ENCODE data around the gene RELA.
"Not testable (repeated sequence)": the region's sequence is repeated elsewhere in the genome, so short reads cannot be mapped to it uniquely, and the experiment has no call there.

Gene RELA

DNA sequence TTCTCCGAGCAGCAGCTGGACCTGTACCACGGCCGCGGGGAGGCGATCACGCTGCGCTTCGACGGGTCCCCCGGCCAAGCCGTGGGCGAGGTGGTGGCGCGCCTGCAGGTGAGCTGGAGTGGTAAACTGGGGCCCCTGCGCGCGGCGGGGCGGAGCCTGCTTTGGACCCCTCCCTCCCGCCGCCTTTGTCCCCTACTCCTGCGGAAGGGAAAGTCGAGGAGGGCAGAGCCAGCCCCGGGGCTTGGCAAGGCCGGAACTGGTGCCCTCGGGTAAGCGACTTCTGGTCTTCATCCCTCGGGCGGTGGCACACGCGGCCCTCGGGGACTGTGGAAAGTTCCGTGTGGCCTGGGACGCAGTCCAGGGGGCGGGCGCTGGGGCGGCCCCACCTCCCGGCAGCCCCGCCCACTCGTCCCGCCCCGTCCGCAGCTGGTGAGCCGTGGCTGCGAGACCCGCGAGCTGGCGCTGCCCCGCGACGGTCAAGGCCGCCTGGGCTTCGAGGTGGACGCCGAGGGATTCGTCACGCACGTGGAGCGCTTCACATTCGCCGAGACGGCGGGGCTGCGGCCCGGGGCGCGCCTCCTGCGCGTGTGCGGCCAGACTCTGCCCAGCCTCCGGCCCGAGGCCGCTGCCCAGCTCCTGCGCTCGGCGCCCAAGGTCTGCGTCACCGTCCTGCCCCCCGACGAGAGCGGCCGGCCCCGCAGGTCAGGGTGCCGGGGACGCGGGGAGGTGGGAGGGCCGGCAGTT, 15.6 kb downstream of the RELA start:
- DNase-seq: no peak

DNA sequence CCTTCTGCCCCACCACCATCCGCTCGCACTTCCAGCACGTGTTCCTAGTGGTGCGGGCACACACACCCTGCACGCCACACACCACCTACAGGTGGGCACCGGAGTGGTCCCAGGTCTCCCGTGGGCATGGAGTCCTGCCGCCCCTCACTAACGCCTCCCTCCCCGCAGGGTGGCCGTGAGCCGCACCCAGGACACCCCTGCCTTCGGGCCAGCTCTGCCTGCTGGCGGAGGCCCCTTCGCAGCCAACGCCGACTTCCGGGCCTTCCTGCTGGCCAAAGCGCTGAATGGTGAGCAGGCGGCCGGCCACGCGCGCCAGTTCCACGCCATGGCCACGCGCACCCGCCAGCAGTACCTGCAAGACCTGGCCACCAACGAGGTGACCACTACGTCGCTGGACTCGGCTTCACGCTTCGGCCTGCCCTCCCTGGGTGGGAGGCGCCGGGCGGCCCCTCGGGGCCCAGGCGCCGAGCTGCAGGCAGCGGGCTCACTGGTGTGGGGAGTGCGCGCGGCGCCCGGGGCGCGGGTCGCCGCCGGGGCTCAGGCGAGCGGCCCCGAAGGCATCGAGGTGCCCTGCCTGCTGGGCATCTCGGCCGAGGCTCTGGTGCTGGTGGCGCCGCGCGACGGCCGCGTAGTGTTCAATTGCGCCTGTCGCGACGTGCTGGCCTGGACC, 16.3 kb downstream of the RELA start:
- no peak for DNase-seq

DNA sequence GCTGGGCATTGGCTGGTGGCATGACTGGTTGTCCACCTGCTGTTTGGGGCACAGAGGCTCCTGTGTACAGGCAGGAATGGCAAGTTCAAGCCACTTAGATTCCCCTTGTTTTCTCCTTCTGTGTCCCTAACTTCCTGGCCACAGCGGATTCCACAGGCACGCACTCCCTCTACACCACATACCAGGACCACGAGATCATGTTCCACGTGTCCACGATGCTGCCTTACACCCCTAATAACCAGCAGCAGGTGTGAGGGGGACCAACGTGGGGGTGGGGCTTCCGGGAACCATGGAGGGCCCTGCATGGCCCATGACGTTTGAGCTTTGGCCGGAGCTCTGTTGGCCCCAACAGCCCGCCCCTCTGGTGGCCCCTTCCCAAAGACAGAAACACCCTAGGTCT, 17.0 kb downstream of the RELA start:
- DNase-seq: no peak

DNA sequence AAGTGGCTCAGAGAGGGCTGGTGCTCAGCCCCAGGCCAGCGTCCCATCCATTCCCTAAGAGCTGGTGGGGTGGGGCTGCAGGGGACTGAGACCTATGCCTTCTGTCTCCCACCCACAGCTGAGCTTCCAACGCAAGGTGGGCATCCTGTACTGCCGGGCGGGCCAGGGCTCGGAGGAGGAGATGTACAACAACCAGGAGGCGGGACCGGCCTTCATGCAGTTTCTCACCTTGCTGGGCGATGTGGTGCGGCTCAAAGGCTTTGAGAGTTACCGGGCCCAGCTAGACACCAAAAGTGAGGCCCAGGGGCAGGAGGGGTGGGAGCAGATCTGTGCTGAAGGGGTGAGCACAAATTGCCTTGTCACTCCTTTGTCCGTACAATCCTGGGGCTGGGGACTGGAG, 17.9 kb downstream of the RELA start:
- no peak for DNase-seq

DNA sequence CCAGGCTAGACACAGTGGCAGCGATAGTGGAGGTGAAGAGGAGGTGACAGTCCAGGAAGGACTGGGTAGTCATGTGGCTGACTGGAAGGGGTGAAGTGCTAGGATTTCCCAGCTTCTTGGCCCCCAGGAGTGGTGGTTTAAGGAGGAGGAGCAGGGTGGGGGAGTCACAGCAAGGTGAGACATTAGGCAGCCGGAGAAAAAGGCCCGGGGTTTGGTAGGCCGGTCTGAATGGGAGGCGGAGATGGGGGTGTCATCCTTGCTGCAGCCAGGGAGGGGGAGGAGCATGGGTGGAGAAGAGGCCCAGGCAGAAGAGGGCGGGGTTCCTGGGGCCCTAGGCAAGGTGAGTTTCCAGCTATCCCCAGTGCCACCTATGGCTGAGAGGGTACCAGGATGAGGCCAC, 18.7 kb downstream of the RELA start:
- peak; percentile 54 for DNase-seq

DNA sequence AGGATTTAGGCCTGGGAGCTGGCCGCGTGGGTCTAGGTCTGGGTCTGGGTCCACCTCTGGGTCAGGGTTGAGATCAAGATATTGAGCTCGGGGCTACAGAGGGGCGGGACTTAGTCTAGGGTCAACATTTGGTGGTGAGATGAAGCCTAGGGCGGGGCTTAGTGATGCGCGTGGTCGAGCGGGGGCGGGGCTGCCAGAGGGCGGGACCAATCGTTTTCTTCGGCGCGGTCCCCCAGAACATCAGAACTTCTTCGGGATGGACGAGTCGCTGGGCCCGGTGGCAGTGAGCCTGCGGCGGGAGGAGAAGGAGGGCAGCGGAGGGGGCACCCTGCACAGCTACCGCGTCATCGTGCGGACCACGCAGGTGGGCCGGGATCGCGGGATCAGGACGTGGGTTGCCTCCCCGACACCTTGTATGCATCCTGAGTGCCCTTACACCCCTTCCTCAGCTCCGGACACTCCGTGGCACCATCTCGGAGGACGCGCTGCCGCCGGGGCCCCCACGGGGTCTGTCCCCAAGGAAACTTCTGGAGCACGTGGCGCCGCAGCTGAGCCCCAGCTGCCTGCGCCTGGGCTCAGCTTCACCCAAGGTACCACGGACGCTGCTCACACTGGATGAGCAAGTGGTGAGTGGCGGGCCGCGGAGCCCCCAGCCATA, 20.6 kb downstream of the RELA start:
- DNase-seq: no peak

DNA sequence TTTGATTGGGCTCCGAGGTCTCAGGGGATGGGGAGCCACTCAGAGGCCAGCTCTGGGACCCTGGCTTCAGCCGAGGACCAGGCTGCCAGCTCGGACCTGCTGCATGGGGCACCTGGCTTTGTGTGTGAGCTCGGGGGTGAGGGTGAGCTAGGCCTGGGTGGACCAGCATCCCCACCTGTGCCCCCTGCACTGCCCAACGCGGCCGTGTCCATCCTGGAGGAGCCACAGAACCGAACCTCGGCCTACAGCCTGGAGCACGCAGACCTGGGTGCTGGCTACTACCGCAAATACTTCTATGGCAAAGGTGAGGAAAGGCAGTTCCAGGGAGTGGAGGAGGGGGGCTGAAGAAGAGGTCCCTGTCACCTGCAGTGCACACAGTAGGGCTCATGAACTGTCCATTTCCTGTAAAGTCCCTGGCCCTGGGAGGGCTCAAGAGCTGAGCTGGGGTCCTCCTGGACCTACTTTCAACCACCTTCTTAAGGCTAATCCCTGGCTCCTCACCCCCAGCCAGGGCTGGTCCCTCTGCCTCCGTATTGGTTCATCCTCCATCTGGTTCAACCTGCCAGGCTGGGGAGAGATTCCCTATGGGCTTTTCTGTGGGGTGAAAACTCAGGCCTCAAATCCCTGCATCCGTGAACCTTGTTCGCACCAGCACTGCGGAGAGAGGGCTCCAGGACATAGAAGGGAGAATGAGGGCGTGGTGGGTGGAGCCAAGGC, 21.3 kb downstream of the RELA start:
- DNase-seq: no peak

DNA sequence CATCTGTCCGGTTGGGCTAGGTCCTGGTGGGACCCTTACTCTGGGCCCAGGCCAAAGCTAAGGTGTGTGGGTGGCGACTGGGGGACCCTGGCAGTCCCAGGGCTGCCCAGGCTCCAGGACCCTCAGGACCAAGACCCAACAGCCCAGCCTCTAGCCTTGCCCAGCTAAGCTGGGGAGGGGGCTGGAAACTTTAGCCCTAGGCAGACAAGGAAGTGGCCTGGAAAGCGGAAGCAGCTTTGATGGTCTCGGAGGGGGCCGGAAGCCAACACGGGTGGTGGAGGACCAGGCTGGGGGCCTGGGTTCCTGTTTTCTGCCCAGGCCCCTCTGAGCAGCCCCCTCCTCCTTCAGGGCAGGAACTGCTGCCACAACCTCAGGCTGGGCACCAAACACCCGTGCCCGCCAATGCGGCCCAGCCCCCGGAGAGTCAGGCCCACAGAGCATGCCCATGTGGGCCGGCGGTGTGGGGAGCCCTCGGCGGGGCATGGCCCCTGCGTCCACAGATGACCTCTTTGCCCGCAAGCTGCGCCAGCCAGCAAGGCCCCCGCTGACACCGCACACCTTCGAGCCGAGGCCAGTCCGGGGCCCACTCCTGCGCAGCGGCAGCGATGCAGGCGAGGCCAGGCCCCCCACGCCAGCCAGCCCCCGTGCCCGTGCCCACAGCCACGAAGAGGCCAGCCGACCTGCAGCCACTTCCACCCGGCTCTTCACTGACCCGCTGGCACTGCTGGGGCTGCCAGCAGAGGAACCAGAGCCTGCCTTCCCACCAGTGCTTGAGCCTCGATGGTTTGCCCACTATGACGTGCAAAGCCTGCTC, 22.0 kb downstream of the RELA start:
- DNase-seq: no peak

DNA sequence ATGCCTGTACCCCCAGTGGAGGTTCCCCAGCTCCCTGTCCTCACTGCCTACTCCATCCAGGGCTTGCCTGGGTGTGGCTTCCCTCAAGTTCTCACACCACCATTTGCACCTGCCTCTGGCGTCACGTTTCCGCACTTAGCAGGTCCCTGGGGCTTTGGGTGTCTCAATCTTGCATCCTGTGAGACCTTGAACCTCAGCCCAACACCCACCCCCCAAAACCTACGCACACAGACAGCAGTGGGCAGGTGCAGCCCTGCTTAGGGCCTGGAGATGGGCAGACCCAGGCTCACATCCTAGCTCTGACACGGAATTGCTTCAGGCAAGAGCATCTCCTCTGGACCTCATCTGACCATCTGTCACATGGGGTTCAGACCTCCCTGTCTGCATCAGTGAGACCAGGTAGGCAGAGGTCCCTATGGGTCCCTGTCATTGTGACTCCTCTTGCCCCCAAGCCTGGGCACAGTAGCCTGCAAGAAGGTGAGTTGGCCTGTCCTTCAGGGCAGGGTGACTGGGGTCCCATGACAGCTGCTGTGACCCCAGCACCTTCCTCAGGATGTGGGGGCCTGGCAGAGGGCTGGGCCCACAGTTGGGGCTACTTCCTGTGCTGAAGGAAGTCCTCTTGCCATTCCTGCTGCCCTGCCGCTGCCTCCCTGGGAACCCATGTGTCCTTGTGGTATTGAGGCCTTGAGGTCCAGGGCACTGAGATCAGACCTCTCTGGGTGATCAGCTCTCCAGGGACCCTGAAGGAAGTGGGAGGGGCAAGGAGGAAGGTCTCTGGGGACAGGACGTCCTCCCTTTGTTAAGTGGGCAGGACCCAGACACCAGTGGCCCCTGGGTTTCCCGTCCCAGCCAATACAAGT, 22.9 kb downstream of the RELA start:
- no peak for DNase-seq

DNA sequence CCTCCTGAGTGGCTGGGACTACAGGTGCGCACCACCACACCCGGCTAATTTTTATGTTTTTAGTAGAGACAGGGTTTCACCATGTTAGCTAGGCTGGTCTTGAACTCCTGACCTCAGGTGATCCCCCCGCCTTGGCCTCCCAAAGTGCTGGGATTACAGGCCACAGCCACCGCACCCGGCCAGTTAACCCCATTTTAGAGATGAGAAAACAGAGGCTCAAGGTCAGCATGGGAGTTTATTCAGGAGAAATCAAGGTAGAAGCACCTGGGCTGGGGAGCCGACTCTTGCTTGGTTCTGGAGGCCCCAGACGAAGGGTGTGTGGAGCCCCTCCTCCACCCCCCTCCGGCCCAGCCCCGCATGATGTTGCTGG, 23.5 kb downstream of the RELA start:
- DNase-seq: not testable (repeated sequence)

DNA sequence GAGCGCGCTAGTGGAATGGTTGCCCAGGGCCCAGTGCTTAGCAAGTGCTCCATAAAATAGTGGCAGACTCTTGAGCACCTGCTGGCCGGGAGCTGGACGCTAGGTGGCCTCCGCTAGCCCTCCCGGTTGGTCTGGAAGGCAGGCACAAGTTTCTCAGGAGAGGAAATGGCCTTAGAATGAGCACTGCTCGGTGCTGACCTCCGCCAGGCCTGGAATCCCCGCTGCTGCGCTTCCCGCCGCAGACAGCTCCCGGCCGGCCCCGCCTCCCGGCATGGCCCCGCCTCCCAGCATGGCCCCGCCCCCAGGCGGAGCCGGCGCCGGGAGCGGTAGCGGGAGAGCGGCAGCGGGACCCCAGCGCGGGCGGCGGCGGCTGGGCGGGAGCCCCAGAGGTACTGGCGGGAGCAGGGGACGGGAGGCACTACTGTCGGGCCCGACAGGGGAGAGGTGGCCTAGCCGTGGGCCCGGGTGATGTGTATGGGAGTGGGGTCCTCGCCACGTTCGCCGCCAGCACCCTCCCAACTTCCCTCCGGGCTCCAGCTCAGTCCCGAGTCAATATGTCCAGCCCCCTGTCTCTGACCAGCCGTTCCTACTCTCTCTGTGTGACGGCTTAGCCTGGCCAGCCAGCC, 24.8 kb downstream of the RELA start, which contains the start of gene SIPA1:
Gene SIPA1, plus strand, starts transcription at position 308 of the 626 bp plus-strand sequence. CDS start 2,821 bp downstream, outside the sequence.
- no peak for DNase-seq

DNA sequence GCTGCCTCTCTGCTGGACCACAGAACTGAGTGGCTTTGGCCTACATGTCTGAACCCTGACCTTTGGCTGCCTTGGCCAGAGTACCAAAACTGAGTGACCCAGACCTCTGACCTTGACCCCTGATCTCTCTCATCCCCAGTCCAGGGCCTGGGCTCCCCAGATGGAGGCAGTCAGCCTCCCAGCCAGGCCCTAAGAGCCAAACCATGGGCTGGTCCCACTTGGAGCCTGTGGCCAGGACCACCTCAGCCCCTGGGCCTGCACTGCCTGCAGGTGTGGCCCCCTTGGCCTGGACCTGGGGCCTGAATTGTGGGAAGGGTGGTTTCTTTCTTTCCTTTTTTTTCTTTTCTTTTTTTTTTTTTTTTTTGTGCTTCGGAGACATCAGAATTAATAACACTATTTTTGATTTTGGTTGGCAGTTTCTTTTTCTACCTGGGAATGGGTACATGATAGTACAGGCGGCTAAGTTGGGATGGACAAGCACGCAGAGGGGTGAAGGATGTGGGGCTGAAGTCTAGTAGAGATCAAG, 25.6 kb downstream of the RELA start:
- DNase-seq: no peak

DNA sequence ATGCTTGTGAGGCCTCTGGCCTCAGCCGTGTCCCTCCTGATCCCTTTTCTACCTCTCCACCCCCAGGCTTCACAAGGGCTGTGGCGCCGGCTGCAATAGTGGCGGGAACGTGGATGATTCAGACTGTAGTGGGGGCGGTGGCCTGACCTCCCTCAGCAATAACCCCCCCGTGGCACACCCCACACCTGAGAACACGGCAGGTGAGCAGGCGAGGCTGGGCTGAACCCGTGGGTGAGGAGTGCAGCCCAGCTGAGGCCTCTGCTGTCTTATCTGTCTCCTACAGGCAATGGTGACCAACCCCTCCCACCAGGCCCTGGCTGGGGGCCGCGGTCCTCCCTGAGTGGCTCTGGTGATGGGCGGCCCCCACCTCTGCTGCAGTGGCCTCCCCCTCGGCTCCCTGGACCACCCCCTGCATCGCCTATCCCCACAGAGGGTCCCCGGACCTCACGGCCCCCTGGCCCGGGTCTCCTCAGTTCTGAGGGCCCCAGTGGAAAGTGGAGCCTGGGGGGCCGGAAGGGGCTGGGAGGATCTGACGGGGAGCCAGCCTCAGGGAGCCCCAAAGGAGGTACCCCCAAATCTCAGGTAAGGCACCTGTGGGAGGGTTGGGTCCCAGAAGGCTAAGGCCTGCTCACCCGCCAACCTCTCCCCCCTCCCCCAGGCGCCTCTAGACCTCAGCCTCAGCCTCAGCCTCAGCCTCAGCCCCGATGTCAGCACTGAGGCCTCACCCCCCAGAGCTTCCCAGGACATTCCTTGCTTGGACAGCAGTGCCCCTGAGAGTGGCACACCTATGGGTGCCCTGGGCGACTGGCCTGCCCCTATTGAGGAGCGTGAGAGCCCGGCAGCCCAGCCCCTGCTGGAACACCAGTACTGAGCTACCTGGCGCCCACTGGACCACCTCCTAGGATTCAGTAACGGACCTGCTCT, 26.3 kb downstream of the RELA start:
- no peak for DNase-seq

DNA sequence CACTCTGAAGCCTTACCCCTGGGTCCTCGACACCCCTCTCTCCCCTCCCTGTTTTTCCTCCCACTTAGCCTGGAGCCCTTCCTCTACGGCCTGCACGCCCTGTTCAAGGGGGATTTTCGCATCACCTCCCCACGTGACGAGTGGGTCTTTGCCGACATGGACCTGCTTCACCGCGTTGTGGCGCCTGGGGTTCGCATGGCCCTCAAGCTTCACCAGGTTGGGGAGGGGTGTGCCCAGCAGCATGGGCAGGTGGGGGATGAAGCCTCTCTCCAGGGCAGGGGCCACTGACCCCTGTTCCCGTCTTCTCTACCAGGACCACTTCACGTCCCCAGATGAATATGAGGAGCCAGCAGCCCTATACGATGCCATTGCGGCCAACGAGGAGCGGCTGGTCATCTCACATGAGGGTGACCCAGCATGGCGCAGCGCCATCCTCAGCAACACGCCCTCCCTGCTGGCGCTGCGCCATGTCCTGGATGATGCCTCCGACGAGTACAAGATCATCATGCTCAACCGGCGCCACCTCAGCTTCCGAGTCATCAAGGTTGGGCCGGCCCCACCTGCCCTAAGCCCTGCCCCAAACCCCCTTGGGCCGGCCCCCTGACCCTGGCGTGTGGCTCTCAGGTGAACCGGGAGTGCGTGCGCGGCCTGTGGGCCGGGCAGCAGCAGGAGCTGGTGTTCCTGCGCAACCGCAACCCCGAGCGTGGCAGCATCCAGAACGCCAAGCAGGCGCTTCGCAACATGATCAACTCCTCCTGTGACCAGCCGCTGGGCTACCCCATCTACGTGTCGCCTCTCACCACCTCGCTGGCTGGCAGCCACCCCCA, 27.6 kb downstream of the RELA start:
- no peak for DNase-seq

DNA sequence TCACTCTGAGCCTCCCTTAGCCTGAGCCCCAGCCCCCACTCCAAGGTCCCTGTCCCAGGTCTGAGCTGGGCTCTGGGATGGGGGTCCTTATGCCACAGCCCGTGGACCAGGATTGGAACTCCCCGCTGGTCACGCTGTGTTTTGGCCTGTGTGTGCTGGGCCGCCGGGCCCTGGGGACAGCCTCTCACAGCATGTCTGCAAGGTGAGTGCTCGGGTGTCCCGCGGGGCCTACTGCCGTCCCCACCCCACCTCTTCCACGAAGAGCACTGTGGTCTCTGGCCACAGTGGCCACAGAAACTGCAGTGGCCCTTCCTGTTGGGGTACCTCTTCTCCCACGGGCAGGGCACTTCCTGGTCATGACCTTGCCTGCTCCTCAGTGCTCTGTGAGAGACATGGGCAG, 28.3 kb downstream of the RELA start:
- no peak for DNase-seq

DNA sequence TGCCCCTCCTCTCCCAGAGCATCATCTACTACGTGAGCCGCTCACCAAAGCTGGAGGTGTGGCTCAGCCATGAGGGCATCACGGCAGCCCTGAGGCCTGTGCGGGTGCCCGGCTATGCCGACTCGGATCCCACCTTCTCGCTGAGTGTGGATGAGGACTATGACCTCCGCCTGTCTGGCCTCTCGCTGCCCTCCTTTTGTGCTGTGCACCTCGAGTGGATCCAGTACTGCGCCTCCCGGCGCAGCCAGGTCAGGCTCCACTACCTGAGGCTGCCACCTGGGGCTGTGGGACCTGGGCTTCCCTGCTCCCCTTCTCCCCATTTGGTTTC, 28.6 kb downstream of the RELA start:
- no peak for DNase-seq

DNA sequence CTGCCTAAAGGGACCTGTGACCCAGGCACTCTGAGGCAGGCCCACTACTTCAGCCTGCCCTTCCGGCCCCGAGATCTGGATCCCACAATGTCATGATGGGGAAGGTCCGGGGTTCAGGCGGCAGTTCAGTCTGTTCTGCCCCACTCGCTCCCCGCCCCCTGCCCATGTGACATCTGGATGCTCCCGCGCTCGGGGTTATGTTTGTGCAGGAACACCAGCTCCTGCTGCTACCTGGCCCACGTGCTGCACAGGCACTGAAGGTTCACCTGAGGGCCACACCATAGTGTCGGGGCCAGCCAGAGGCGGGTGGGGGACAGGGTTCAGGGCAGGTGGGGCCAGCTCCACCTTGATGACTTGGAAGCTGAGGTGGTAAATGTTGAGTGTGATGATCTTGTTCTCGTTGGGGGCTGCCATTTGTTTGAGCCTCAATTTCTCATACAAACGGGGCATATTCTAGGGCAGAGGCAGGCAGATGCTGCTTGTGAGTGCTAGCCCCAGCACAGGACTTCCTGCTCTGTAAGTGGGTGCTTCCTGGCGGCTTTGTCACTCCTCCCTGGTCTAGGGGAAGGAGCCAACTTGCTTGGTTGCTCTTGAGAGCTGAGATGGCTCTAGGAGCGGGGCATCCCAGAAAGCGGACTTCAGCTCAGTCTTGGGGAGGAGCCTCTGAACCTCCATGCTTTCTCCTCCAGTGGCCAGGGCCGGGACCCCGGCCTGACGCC, 29.2 kb downstream of the RELA start:
- DNase-seq: no peak

DNA sequence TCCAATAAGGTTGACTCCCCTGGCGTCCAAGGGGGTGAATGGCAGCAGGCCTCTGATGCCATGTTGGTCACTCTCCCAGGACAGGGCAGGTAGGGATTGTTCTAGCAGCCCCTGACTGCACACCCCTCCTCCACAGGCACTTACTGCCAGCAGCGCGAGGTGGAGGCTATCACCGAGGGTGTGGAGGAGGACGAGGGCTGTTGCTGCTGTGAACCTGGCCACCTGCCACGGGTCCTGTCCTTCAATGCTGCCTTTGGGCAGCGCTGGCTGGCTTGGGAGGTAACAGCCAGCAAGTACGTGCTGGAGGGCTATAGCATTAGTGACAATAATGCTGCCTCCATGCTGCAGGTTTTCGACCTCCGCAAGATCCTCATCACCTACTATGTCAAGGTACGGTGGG, 32.5 kb downstream of the RELA start:
- no peak for DNase-seq
